Measurements from ENCODE around the gene CLIC4. TPM values are rescaled to one million over a fixed set of nuclear protein-coding genes. Genes with fewer than 3 reads are reported as not detected.
A peak's percentile ranks its signal among the peaks of the same experiment; 100 is the strongest.

Gene CLIC4
- total RNA-seq, 4 donors from 2014 or later, result 17.3 to 63.5 (median 32.6) TPM

DNA sequence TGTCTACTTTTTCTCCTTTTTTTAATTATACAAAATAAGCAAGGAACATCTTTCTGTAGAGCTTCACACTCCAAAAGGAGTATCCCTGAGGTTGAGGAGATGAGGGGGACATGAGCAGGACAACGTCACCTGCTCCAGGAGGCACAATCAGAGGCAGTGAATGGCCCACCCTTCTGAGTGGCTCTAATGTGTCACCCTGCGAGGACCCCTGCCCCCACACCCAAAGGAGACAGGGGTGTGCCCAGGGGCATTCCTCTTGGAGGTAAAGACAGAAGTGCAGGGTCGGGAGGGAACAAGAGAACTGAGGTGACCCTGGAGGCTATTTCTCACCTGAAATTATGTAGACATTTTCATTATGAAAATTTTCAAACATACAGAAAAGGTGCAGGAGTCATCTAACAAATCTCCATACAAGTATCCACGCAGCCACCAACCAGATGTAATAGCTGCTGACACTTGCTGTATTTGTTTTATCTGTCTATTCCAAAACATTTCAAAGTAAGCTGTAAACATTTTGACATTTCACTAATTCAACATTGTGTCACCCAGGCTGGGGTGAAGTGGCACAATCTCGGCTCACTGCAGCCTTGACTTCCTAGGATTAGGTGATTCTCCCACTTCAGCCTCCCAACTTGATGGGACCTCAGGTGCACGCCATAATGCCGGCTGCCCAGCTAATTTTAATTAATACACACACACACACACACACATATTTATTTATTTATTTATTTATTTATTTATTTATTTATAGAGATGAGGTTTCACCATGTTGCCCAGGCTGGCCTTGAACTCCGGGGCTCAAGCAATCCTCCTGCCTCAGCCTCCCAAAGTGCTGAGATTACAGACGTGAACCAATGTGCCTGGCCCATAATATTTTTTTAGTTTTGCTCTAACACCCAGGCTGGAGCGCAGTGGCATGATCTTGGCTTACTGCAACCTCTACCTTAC is 114.1 kb downstream of the CLIC4 start:
- H3K4me3 ChIP-seq, result no peak overlapping the region
- H3K9me3 ChIP-seq, result no peaks in the 10 kb centered on the region
- H3K27ac ChIP-seq, result no peak overlapping the region
- peaks cover 0 to 31% (median 0%) of the 10 kb centered on the region in 4 donors for H3K4me1 ChIP-seq
- TF ChIP-seq CTCF (IDR thresholded peaks at IDR 0.05), result no peak
- TF ChIP-seq POLR2A (IDR thresholded peaks at IDR 0.05), result no peak
- H3K36me3 ChIP-seq, result no peaks in the 10 kb centered on the region
- no peak for DNase-seq
- H3K27me3 ChIP-seq, result no peaks in the 10 kb centered on the region

- Histone ChIP-seq H3K27ac (no peak overlapping the region), H3K27me3 (no peaks in the 10 kb centered on the region), H3K36me3 (no peaks in the 10 kb centered on the region), H3K9me3 (no peaks in the 10 kb centered on the region), H3K4me3 (no peak overlapping the region), H3K4me1 (peaks cover 0 to 35% (median 0%) of the 10 kb centered on the region in 4 donors)
- no peak for TF ChIP-seq CTCF (IDR thresholded peaks at IDR 0.05)
- TF ChIP-seq POLR2A (IDR thresholded peaks at IDR 0.05), result no peak
- DNase-seq, result peak in 1 of 3 donors; percentile 63
These were observed 115.6 kb downstream of the CLIC4 start for GRCh38 chr1:24860841-24861240.

DNA sequence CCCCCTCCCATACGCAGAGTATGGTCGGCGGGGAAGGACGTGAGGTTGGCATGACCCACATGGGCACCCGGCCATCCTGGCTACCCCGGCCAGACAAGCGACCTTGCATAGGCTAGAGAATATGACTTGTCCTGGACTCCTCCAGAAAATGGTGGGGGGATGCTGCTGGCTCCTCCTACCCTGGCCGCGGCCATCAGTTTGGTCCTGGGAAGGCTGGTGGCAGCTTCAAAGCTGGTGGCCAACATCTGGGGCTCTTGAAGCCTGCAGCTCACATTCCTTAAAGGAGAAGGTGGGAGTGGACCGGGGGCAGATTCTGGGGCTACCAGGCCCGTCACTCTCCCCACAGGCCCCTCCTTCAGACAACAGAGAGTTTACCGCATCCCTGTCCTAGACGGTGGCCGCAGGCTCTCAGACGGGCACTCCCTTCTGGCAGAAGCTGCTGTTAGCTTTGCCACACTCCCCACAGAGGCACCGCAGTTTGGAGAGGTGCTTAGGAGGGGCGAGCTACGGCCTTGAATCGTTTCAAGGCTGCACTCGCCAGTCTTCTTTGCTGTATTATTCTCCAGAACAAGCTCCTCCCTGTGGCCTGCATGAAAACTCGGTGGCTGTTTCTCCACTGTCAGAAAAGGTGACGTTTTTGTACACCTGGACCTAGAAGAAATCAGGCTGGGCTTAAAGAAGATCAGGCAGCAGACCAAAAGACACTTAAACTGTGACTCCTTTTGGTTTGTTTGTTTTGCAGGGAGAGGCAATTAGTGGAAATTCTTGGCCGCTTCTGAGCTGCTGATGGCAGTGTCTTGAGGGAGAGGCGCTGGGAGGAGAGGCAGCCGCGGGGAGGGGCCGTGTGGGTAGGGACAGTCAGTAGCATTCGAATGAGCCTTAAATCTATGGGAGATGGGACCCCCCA is 116.8 kb downstream of the CLIC4 start:
- no peaks in the 10 kb centered on the region for H3K9me3 ChIP-seq
- H3K27me3 ChIP-seq, result no peaks in the 10 kb centered on the region
- H3K36me3 ChIP-seq, result no peaks in the 10 kb centered on the region
- H3K27ac ChIP-seq, result peak overlapping the region in 3 of 4 donors; percentile 18 to 74 (median 50)
- peak in 2 of 3 donors; percentile 68 to 73 for DNase-seq
- TF ChIP-seq POLR2A (IDR thresholded peaks at IDR 0.05) (peak in 1 of 2 donors; percentile 18), CTCF (IDR thresholded peaks at IDR 0.05) (peak in 3 of 6 experiments; percentile 23 to 24 (median 23))
- peaks cover 0 to 39% (median 0%) of the 10 kb centered on the region in 4 donors for H3K4me1 ChIP-seq
- no peak overlapping the region for H3K4me3 ChIP-seq

GRCh38 chr1:24862775-24863483 is 117.7 kb downstream of the CLIC4 start:
- no peaks in the 10 kb centered on the region for H3K27me3 ChIP-seq
- H3K4me3 ChIP-seq, result no peak overlapping the region
- peaks cover 0 to 39% (median 0%) of the 10 kb centered on the region in 4 donors for H3K4me1 ChIP-seq
- no peaks in the 10 kb centered on the region for H3K36me3 ChIP-seq
- H3K27ac ChIP-seq, result peak overlapping the region in 1 of 4 donors; percentile 74
- no peak for TF ChIP-seq POLR2A (IDR thresholded peaks at IDR 0.05)
- TF ChIP-seq CTCF (IDR thresholded peaks at IDR 0.05), result no peak
- no peaks in the 10 kb centered on the region for H3K9me3 ChIP-seq
- DNase-seq, result no peak

DNA sequence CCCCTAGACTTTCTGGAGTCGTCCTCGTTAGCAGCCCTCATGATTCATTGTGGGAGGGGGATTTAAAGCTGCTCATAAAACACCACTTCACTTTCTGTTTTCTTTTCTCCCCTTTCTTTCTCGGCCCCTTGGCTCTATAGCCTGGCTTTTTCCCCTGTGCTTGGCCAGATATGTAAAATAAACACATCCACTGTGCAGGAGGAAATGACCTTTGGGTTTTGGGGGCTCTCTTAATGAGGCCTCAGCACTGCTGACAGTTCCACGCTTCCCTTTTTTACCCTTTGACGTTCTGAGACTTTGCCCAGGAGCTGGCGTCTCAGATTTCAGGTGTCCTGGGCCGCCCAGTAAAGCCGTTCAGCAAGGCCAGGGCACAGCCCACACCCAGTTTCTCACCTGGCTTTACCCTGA is 119.1 kb downstream of the CLIC4 start:
- Histone ChIP-seq H3K27ac (peak overlapping the region in 2 of 4 donors; percentile 50 to 76), H3K4me1 (peaks cover 0 to 39% (median 0%) of the 10 kb centered on the region in 4 donors), H3K27me3 (no peaks in the 10 kb centered on the region), H3K4me3 (no peak overlapping the region), H3K36me3 (no peaks in the 10 kb centered on the region), H3K9me3 (no peaks in the 10 kb centered on the region)
- no peak for TF ChIP-seq POLR2A (IDR thresholded peaks at IDR 0.05)
- no peak for TF ChIP-seq CTCF (IDR thresholded peaks at IDR 0.05)
- peak in 2 of 3 donors; percentile 70 to 71 for DNase-seq

Data from Peyer's patch (tissue), 4 donors.